SK-N-MC (cell line): ENCODE results near the gene ABLIM1.

Experiments
- DNase-seq: peaks from one replicate; pipeline ENCODE4 v3.0.0-alpha.2; 2011; ENCODE audit warnings: low read depth, low spot score
- H3K27ac ChIP-seq: fragments of 200-600 bp; sonication (generic); 2 replicates; pipeline ENCODE4 v1.5.1; 2016; ENCODE audit warnings: mixed run types
- H3K36me3 ChIP-seq: fragments of 200-600 bp; sonication (generic); 2 replicates; pipeline ENCODE4 v1.6.1; 2017; ENCODE audit warnings: antibody characterized with exemption, low read length, mixed read lengths; ENCODE audit not compliant: insufficient read depth
- H3K4me3 ChIP-seq: fragments of 200-600 bp; sonication (generic); 2 replicates; pipeline ENCODE4 v1.5.1; 2016
- H3K9ac ChIP-seq: fragments of 200-600 bp; sonication (generic); 2 replicates; pipeline ENCODE4 v1.8.0; 2017; ENCODE audit warnings: mixed run types, mixed read lengths; ENCODE audit not compliant: insufficient read length
- H3K9me3 ChIP-seq: fragments of 200-600 bp; sonication (generic); 2 replicates; pipeline ENCODE4 v1.6.1; 2017; ENCODE audit warnings: low read depth, mild to moderate bottlenecking, antibody characterized with exemption, low read length, moderate library complexity, mixed read lengths
- EZH2 ChIP-seq: fragments of 200-600 bp; sonication (generic); IDR thresholded peaks from one replicate; pipeline ENCODE4 v1.6.1; 2017; ENCODE audit warnings: antibody characterized with exemption
- FOXP2 ChIP-seq: optimal IDR thresholded peaks from 2 replicates; pipeline ENCODE3; 2011; ENCODE audit warnings: mild to moderate bottlenecking, moderate library complexity; ENCODE audit not compliant: insufficient read depth; ENCODE audit errors: extremely low read length, control extremely low read depth
- POLR2AphosphoS5 ChIP-seq: IDR thresholded peaks from 2 replicates; pipeline ENCODE4 v1.6.1; 2012; ENCODE audit warnings: mild to moderate bottlenecking, low read depth, low read length, borderline replicate concordance

The ABLIM1 gene

DNA sequence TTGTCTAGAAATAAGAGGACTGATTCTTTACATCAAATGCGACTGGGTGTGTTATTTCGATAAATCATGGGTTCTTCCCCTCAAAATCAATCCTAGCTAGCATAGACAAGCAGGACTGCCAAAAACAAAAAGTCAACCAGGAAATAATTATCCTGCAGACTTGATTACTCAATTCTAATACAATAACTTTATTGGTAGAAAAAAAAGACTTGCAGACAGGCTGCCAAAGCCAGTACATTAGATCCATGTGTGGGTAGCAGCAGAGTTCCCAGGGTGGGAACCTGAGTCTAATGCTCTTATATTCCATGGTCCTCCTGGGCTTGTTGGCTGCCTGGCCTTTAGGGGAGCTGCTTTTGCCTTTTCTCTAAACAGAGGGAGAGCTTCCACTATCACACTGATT is 261.6 kb downstream of the ABLIM1 start:
- Histone ChIP-seq H3K4me3 (no peak overlapping the region), H3K9ac (no peak overlapping the region), H3K36me3 (no peaks in the 10 kb centered on the region), H3K9me3 (no peaks in the 10 kb centered on the region), H3K27ac (no peak overlapping the region)
- TF ChIP-seq POLR2AphosphoS5 (no peak), EZH2 (no peak)
- DNase-seq: no peak

DNA sequence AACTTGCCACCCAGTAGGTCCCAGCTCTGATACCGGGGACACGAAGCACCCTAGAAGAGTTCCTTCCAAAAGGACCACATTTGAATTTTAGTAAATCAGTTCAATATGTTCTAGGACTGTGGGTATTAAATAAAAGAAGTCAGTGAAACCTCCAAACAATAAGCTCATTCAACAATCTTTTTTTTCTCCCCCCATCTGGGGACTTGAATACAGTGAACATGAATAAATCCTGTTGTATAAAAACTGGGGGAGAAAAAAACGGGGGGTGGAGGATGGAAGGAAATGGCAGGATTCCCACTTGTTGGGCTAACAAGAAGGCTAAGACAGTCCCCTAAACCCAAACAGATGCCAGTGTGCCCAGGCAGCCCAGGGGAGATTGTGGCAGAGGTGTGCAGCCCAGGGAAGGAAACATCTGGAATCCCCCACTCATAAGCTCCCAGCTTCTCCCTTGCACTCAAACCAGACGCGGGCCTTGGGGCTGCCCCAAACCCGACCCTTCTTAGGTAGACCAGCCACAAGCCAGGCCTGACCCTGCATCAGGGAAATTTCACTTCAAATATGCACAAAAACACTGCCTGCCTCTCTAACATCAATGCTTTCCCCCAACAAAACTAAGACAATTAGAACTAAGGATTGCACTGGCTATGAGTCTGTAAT is 262.6 kb downstream of the ABLIM1 start:
- no peak overlapping the region for H3K4me3 ChIP-seq
- H3K9ac ChIP-seq: no peak overlapping the region
- TF ChIP-seq POLR2AphosphoS5 (no peak), FOXP2 (no peak), EZH2 (no peak)
- DNase-seq: no peak
- H3K9me3 ChIP-seq: no peaks in the 10 kb centered on the region
- no peak overlapping the region for H3K27ac ChIP-seq
- no peaks in the 10 kb centered on the region for H3K36me3 ChIP-seq

DNA sequence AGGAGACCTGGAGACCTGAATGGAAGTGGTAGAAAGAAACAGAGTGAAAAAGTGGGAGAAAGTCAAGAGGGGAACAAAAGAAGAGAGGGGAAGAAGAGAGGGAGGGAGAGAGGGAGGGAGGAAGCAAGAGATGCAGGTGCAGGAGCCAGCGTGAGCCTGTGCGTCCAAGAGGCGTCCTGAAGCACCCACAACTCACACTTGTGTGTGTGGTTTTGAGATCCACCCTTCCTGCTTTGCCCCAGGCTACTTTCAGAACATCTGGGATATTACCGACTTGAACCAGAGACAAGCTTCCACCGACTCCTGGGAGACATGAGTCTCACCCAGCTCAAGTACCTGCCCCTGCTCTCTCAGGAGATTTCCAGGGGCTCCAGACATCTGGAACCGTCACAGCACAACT is 263.5 kb downstream of the ABLIM1 start:
- no peak for DNase-seq
- H3K9ac ChIP-seq: no peak overlapping the region
- no peak for TF ChIP-seq POLR2AphosphoS5
- no peak for TF ChIP-seq FOXP2
- TF ChIP-seq EZH2: no peak

DNA sequence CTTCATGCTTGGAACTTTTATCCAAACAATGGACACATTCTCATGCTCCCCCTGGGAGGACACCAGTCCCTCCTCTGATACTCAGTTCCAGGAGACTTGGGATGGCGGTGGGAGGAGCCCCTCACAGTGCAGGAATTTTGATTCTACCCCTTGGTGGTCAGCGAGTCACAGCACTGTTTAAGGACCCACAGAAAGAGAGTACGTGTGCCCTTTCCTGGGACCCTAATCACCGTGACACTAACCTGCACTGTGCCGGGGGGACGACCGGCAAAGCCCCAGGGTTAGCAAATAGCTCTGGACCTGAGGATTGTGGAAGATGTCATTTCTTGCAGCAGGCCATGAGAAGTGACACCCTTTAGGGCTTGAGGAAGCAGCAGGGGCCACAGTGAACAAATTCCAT is 264.2 kb downstream of the ABLIM1 start:
- Histone ChIP-seq H3K27ac (no peak overlapping the region), H3K4me3 (no peak overlapping the region), H3K36me3 (no peaks in the 10 kb centered on the region), H3K9ac (no peak overlapping the region), H3K9me3 (no peaks in the 10 kb centered on the region)
- DNase-seq: no peak
- TF ChIP-seq FOXP2 (no peak), EZH2 (no peak), POLR2AphosphoS5 (no peak)

More for the DNA sequence above, 263.5 kb downstream of the ABLIM1 start:
- Histone ChIP-seq H3K27ac (no peak overlapping the region), H3K9me3 (no peaks in the 10 kb centered on the region), H3K36me3 (no peaks in the 10 kb centered on the region), H3K4me3 (no peak overlapping the region)

DNA sequence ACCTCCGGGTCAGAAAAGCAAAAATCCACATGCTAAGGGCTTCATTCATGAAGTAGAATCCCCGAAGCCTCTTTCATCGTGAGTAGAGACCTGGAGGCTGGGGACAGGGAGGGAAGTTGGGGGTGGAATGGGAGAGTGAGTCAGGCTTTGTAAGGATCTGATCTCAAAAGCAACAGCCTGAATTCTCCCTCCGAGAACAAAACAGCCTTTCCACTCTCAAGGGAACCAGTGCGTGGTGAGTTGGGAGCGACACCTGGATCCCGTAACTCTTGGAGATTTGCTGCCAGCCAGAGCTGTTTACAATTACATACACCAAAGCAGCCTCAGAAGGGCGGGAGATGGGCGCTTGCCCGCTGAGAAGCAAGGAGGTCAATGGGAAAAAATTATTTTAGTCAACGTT is 264.6 kb downstream of the ABLIM1 start:
- TF ChIP-seq FOXP2 (no peak), POLR2AphosphoS5 (no peak), EZH2 (no peak)
- Histone ChIP-seq H3K9ac (no peak overlapping the region), H3K36me3 (no peaks in the 10 kb centered on the region), H3K9me3 (no peaks in the 10 kb centered on the region), H3K27ac (no peak overlapping the region), H3K4me3 (no peak overlapping the region)
- DNase-seq: no peak

DNA sequence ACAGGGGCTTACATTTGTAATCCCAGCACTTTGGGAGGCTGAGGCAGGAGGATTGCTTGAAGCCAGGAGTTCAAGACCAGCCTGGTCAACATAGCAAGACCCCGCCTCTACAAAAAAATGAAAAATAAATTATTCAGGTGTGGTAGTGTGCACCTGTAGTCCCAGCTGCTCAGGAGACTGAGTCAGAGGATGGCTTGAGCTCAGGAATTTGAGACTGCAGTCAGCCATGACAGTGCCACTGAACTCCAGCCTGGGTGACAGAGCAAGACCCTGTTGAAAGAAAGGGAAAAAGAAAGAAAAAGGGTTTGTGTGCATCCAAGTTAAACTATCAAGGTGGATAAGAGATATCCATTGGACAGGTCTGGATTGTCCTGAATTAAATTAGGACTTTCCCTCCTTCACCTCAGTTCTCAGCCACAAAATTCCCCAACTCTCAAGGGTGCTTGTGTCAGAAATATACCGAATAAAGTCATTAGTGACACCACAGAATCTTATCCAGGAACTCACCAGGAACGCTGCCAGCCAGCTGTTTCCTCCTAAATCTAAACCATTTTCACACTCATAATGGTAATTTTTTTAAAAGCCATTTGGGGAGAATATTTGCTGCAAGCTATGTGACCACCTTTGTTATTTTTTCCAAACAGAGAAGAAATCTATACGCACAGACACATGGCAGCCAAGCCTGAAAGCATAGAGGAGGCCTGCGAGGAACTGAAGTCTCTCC is 265.8 kb downstream of the ABLIM1 start:
- peak overlapping the region; percentile 10; the same call in 1 of the 2 replicates for H3K27ac ChIP-seq
- TF ChIP-seq EZH2 (no peak), FOXP2 (no peak), POLR2AphosphoS5 (no peak)
- no peaks in the 10 kb centered on the region for H3K9me3 ChIP-seq
- no peaks in the 10 kb centered on the region for H3K36me3 ChIP-seq
- H3K4me3 ChIP-seq: no peak overlapping the region
- peak; percentile 35 for DNase-seq
- H3K9ac ChIP-seq: no peak overlapping the region

DNA sequence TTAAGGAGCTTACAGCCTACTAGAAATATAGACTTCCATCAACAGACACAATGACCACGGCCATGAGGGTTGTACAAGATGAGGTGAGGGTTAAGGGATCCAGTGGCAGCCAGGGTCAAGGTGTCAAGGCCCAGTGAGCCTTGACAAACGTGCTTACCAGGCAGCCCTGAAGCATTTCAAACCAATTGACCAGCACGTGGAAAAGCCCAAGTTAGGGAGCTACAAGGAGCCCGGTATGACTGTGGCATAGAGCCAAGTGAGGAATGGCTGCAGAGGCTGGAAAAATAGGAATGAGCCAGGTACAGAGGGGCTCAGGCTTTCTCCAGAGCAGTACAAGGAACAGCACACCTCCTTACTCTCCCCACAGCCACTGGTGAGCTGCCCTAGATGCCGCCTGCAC is 266.5 kb downstream of the ABLIM1 start:
- Histone ChIP-seq H3K4me3 (no peak overlapping the region), H3K9me3 (no peaks in the 10 kb centered on the region), H3K36me3 (no peaks in the 10 kb centered on the region), H3K27ac (no peak overlapping the region), H3K9ac (no peak overlapping the region)
- TF ChIP-seq POLR2AphosphoS5: no peak
- no peak for TF ChIP-seq FOXP2
- no peak for TF ChIP-seq EZH2
- DNase-seq: no peak

GRCh38 chr10:114389426-114389825 is 268.6 kb downstream of the ABLIM1 start:
- TF ChIP-seq POLR2AphosphoS5 (no peak), EZH2 (no peak), FOXP2 (no peak)
- no peak for DNase-seq
- Histone ChIP-seq H3K27ac (no peak overlapping the region), H3K9ac (no peak overlapping the region), H3K4me3 (no peak overlapping the region), H3K9me3 (no peaks in the 10 kb centered on the region), H3K36me3 (no peaks in the 10 kb centered on the region)

DNA sequence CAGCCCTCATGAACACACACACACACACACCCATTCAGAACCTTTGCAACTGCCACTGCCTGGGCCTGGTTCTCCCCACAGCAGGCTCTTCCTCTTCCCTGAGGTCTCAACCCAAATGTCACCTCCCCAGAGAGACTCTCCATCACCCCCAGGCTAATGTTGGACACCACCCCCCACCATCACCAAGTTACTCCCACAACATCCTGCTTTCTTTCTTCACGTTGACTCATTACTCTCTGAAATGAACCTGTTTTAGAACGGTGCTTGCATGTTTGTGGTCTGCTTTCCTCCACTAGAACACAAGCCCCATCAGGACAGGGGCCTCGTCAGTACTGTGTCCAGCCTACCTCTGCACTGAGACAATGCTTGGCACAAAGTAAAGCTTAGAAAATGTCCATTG is 269.8 kb downstream of the ABLIM1 start:
- H3K27ac ChIP-seq: no peak overlapping the region
- no peak overlapping the region for H3K9ac ChIP-seq
- no peak for DNase-seq
- H3K36me3 ChIP-seq: no peaks in the 10 kb centered on the region
- no peak overlapping the region for H3K4me3 ChIP-seq
- TF ChIP-seq EZH2: no peak
- TF ChIP-seq POLR2AphosphoS5: no peak
- TF ChIP-seq FOXP2: no peak
- H3K9me3 ChIP-seq: no peaks in the 10 kb centered on the region
